ENCODE results near the gene PCDHGA9.

PCDHGA9 gene

GRCh38 chr5:141434006-141434405, 31.4 kb downstream of the PCDHGA9 start:
- no peak overlapping the region for H3K4me3 ChIP-seq (ENCODE audit: low read depth, low read length)
- no peak for TF ChIP-seq CTCF (IDR thresholded peaks at IDR 0.05; ENCODE audit: borderline replicate concordance, insufficient read depth, low read depth, low read length)

- no peak for TF ChIP-seq CTCF (IDR thresholded peaks at IDR 0.05; ENCODE audit: borderline replicate concordance, insufficient read depth, low read depth, low read length)
- H3K4me3 ChIP-seq (ENCODE audit: low read depth, low read length): no peak overlapping the region
These were observed 34.6 kb downstream of the PCDHGA9 start for GRCh38 chr5:141437221-141437620.

- H3K4me3 ChIP-seq (ENCODE audit: low read depth, low read length): no peak overlapping the region
- no peak for TF ChIP-seq CTCF (IDR thresholded peaks at IDR 0.05; ENCODE audit: borderline replicate concordance, insufficient read depth, low read depth, low read length)
These were observed 37.0 kb downstream of the PCDHGA9 start for GRCh38 chr5:141439411-141440141.

GRCh38 chr5:141440341-141440740, 37.8 kb downstream of the PCDHGA9 start:
- no peak overlapping the region for H3K4me3 ChIP-seq (ENCODE audit: low read depth, low read length)
- no peak for TF ChIP-seq CTCF (IDR thresholded peaks at IDR 0.05; ENCODE audit: borderline replicate concordance, insufficient read depth, low read depth, low read length)

- no peak overlapping the region for H3K4me3 ChIP-seq (ENCODE audit: low read depth, low read length)
- no peak for TF ChIP-seq CTCF (IDR thresholded peaks at IDR 0.05; ENCODE audit: borderline replicate concordance, insufficient read depth, low read depth, low read length)
These were observed 39.1 kb downstream of the PCDHGA9 start for GRCh38 chr5:141441571-141442170.

Measured in GM12875 (cell line).